Measurements from ENCODE around the gene TMEM131L.
"Not testable (repeated sequence)": the region's sequence is repeated elsewhere in the genome, so short reads cannot be mapped to it uniquely, and the experiment has no call there.

TMEM131L gene

DNA sequence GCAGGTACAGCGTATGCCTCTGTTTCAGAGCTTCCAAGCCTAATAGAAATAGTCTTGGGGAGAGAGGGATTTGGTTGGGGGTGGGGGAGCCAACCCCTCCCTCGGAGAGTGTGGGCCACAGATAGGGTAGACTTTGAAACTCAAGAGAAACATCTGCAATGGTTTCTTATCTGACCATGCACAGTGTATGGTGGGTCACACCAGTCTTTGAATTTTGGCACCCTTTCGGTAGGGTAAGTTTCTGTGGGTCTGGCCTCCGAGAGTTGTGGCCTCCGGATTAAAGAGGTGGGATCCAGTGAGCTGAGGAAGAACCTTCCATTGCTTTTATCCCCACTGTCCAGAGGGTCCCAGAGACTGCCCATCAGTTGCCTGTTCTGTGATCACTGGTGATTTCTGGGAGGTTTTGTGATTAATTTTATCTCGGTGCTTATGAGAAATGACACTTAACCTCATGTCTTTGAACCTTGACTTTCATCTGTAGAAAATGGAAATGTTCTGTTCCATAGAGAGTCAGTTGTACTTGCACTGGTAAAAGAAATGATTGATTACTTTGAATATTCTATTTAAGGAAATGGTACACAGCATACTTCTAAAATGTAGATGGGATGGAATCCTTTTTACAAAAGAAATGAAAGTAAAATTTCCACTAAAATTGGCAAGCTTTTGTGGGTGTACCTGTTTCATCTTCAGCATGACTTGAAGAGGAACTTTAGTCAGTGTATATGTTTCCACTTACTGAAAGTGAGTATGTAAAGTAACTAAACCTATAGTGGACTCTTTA lies 62.7 kb downstream of the TMEM131L start:
- no peak for DNase-seq

DNA sequence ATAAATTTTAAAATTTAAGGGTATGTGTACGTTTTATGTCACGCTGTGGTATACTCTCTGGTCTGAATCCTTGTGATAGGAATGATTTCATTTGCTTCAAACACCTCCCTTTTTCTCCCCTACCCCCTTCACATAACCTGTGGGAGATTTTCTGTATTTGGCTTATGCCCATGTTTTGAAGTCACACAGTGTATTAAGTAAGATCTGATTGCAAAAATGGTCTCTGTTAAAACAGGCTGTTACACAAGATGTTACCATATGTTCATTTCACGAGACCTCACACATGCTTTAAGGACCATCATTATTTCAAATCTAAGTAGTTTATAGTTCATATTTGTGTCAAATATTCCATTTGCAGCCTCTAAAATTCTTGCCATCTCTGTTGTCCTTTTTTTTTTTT lies 63.5 kb downstream of the TMEM131L start:
- peak; percentile 39 for DNase-seq

DNA sequence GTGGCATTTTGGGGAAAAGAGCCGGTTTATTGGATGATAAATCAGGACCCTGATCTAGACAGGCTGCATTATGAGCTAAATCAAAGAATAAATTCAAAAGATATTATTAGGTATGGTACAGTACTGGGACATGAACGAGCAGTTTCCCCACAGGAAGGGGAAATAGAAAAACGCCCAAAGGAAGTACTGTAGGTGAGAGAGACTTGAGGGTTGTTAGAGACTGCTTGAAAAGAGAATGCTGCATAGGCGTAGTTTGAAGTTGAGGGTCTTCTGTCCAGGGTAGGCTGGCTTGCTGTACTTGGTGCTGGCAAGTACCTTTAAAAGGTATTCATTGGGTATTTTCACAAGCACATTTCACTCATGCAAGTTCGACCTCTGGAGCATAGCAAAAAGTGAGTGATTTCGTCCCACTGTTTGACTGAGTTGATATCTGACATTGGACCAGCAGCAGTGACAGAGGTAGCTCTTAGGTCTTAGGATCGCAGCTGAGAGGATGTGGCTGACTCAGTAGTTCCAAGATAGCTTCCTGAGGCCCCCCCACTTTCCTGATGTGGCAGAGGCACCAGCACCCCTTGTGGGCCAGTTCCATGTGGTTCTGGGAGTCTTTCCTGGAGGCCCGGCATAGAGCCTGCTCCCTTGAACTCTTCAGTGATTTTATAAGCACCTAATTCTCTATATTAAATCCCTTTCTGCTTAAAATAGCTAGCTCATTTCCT lies 64.3 kb downstream of the TMEM131L start:
- DNase-seq: no peak

DNA sequence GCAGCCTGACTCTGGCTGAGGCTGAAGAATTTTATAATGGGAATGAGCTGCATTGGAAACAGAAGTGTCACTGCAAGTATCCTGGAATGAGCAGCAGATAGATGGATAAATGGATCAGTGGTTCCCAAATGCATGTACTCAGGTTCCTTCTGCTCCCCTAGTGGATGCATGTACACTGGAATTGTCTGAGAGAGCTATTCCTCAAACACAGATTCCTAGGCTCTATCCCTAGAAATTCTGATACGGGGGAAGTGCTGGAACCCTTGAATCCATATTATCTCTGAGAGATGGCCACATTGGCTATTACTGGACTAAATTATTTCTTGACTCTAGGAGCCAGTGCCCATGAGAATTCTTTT lies 64.8 kb downstream of the TMEM131L start:
- DNase-seq: no peak

DNA sequence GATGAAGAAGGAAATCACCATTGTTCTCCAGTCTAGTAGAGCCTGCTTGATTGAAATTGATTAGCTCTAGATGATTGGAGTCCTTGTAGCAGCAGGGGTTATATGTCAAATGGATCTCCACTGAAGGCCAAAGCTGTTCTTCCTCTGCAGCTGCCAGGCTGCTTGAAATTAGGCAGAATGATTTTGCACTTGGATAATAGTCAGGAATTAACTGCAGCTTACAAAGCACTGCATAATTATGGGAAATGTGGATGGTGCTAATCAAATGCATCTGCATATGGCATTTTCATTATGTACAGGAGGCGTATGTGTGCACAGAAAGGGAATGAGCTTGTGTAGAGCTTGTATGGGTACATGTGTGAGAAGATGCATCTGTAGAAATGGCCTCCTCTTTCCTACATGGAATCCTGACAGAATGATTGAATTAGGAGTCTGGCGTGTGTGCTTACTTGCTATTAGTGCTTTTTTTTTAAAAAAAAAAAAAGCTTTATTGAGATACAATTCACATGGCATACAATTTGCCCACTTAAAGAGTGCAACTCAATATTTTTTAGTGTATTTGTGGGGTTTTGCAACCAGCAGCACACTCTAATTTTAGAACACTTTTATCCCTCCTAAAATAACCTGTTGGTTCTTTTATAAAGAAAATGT lies 65.9 kb downstream of the TMEM131L start:
- DNase-seq: no peak

DNA sequence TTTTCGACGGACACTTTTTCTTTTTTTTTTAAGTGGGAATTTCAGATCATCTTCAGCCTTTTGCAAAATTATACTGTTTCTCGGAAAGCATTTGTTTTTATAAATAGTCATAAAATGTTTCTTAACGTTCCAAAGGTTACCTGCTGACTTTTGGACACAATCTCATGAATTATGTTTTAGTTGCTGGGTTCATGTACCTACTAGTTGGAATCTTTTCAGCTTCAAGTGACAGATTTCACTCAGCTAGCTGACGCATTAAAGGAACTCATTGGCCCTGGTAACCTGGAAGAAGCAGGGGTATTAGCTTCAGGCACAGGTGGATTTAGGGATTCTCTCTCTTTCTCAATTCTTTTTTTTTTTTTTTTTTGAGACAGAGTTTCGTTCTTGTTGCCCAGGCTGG lies 66.5 kb downstream of the TMEM131L start:
- DNase-seq: no peak

DNA sequence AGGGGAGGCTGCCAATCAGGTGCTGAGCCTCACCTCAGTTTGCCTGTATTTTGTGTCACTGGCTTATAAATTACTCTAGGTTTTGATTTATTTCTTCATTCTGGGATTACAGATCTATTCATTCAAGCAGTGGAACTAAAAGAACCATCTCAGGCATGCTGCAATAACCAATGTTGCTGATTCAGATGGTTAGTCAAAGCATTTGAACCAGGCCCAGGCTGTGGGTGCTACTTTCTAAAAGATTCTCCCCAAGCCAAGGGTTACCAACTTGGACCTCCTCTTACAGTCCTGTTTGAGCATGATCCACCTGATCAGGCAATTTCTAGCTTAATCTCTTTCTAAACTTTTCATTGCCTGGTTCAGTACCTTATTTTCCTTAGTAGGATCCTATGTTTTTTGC lies 67.2 kb downstream of the TMEM131L start:
- DNase-seq: no peak

DNA sequence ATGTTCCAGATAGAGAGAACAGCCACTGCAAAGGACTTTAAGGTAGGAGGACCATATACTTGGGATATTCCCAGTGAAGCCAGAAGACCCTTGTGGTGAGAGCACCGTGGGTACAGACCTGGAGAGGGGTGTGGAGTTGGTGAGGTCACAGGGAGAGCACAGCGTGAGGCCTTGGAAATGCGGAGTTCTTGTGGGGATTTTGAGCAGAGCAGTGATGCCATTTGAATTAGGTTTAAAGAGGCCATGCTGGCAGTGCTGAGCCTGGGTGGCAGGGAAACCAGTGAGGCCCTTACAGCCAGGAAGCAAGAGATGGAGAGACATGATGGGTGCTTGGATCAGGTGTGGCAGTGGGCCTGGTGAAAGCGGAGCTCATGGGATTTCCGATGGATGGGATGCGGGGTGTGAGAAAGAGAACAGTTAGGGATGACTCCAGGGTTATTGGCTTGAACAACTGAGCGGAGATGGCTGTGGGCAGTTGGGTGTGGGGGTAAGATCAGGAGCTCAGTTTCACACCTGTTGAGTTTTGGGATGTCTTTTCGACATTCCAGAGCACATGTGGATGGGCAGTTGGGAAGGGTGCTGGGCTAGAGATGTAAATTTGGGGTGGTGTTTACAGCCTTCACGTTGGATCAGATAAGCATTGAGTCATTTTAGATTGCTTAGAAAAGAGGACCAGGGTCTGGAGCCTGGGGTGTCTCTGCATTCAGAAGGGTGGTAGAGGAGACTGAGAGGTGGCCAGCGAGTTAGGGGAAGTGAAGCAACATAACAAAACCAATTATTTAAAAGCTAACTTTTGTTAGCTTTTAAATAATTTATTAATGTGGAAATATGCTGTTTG lies 68.9 kb downstream of the TMEM131L start:
- no peak for DNase-seq

DNA sequence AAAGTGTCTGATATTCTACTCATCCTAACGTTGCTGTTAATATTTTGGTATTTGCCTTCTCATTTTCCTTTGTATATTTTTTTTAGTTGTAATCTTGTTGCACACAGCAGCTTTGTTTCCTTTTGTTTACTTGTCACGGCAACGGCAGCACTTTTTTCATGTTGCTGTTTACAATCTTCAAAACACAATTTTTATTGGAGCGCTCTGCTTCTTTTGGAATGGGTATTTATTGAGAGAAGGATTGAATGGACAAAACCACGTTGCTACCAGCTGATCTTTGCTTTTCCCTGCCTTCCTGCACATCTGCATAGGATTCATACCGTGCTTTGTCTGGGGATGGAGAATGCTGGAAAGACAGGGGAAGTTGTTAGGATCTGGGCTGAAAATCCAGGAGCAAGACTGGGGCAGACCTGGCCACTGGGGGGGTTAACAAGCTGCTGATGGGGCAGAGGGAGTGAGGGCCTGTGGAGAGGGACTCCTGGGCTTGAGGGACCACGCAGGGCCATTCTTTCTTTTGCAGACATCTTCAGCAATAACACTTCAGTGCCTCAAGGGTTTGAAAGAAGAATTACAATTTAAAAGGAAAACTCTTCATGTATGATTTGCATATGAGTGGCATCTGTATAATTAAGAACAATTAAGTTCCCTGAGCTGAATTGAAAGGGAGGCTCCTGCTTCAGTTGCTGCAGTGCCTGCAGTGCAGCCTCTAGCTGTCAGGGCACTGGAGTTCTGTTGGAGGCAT lies 69.8 kb downstream of the TMEM131L start:
- no peak for DNase-seq

DNA sequence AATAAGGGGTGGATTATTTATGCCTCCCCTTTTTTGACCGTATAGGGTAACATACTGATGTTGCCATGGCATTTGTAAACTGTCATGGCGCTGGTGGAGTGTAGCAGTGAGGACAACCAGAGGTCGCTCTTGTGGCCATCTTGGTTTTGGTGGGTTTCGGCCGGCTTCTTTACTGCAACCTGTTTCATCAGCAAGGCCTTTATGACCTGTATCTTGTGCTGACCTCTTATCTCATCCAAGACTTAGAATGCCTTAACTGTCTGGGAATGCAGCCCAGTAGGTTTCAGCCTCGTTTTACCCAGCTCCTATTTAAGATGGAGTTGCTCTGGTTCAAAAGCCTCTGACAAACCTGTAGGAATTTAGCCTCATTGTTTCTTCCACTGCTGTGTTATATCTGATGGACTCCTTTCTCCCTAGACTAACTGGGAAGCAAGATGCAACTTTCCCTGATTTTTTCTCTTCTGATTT lies 71.4 kb downstream of the TMEM131L start:
- no peak for DNase-seq

DNA sequence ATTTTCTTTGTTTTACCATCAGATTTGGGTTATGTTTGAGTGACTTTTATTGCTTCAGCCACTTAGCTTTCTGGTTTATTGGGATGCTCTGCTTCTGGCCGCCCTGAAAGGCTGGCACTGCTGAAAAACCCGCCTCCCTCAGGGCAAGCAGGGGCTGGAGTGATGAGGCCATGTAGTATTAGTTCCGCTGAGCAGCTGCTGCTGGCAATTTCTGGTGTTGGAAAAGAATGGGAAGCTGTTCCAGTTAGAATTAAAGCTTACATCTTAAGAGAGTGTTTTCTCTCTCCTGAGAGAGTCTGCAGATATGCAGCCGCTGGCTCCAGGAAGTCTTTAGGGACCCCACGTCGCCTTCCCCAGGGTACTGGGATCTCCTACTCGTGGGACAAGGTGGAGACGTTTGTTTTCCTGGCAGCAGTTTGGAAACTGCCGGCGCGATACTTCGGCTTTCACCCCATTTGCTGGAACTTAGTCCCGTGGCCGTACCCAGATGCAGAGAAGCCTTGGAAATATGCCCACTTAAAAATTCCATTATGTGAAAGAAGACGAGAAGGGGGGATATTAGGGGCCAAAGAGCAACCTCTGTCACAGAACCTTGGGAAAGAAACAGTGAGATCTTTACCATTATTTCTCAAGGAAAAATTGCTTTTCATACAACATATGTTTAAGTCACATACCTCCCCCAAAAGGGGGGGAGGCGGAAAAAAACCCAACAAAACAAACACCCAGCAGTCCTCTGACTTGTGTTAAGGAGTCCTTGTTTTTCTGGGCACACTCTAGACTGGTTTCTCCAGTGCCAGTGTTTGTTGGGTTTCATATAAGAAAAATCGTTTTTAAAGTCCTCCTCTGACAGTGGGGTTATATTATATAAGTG lies 72.6 kb downstream of the TMEM131L start:
- DNase-seq: no peak

DNA sequence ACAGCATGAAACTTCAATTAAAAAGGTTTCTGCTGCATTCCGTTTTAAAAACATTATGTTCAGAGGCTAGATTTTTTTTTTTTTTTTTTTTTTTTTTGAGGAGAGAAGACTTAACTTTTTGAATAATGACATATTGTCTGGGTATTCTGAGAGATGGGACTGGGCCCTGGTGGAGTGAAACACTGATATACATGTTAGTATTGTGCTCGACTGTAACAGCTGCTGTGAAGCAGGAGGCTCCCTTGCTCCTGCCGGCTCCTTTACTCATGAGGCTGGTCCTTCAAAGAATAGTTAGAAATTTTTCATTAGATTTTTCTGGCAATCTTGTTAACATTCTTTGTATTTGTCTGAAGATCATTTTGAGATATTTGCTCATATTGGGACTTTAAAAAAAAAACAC lies 73.3 kb downstream of the TMEM131L start:
- DNase-seq: no peak

DNA sequence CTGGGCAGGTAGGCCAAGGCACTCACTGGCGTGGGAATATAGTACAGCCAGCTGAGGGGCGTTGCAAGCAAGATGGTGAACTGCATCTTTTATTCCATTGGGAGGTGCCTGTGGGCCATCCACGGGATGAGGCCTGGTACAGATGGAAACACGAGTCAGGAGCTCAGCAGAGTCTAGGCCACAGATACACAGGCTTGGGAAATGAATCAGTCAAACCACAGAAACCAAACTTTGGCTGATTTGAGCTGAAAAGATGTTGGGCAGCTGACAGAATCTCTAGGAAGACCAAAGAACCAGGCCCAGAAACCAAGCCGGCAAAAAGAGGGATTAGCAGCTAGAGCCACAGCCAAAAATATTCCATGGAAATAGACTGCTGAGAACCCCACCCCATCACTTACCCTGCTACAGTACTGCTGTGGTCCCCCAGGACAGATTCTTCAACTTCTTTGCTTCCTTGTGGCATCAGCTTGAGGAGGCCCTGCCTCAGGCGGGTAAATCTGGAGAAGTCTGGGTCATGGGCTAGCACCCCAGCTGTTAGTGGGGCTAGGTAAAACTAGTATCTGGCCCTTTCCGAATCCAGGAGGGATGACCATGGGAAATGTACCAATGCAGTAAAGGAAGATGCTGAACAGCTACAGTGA lies 75.4 kb downstream of the TMEM131L start:
- DNase-seq: peak; percentile 72

DNA sequence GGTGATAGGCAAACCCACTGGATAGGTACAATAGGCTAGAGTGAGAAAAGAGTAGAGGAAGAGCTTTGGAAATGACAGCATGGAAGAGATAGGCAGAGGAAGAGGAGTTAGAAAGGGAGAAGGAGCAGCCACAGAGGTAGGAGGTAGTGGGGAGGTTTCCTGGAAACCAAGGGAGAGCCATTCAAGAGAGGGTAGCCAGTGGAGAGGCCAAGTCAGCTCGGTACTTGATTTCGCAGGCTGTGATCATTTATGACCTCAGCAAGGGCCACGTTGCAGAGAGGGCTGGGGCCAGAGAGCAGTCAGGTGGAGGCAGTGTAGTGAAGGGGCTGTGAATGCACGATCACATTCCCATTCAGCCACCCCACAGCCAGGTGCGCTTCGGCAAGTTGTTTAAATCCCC lies 76.0 kb downstream of the TMEM131L start:
- no peak for DNase-seq

DNA sequence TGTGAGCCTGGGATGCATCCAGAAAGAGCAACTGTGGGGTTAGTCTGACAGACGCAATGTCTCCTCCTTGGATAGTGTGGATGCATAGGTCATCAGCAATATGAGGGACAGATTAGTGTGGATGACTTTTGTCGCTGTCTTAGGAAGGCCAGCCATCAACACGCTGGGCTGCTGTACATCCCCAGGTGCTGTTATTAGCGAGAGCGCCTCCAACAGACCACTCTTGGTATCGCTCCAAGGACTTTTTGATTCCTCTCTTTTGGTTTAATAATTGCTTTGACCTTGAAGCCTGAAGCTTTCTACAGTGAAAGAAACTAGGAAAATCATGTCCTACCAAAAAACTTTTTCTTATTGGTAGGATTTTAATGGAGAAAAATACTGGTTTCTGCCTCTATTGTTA lies 76.7 kb downstream of the TMEM131L start:
- DNase-seq: no peak

DNA sequence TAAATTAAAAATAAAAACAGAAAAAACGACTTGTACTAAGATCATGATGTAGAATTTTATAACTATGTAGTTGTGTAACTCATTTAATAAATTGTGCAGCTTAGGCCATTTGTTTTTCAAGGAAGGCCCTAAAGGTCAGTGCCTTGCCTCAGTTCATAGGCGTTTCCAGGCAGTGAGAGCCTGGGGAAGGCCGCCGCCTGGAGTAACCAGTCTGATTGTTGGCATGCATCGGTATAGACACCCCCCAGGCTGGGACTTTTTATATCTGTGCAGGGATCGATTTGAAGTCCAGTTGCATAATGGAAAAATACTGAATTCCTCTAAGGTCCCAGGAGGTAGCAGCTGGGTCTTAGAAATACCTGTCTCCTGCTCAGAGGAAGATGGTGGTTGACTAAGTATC lies 77.2 kb downstream of the TMEM131L start:
- DNase-seq: no peak

DNA sequence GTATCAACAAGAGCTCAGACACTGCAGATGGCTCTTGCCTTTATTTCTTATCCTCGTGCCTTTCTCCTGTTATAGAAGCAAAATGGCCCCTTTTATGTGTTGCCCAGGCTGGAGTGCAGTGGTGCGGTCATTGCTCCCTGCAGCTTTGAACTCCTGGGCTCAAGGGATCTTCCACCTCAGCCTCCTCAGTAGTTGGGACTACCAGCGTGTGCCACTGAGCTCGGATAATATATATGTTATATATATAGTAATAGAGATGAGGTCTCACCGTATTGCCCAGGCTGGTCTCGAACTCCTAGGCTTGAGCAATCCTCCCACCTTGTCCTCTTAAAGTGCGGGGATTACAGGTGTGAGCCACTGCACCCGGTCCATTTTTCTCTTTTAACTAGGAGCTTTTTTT lies 79.7 kb downstream of the TMEM131L start:
- DNase-seq: no peak

DNA sequence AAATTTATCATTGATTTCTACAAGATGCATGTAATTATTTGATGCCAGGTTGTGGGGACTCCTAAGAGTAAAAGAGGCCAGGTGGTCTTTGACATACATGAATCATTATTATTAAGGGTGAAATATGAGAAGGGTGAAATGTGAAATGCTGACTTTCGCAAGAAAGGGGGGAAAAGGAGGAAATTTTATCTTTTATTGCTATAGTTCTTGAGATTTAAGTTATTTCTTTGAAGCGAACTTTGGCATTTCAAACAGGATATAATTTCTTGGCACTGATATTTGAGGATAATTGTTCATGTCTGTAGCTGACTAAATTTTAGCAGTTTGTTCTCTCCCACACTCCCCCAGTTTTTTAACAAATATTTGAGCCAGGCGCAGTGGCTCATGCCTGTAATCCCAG lies 80.1 kb downstream of the TMEM131L start:
- no peak for DNase-seq

DNA sequence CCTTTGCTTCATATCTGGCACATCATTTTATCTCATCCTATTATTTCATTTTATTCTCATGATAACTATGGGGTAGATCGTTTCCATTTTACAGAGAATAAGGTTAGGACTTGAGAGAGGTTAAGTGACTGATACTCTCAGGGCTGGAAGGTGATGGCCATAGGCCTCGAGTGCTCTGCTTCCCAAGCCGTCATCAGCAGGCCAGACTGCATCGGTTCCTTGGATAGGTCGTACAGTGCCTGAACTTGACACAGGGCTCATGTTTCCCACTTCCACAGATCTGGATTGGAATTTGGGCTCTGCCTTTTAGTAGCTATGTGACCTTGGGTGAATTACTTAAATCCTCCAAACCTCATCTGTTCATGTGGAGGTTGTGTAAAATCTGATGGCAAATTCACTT lies 81.4 kb downstream of the TMEM131L start:
- DNase-seq: no peak

DNA sequence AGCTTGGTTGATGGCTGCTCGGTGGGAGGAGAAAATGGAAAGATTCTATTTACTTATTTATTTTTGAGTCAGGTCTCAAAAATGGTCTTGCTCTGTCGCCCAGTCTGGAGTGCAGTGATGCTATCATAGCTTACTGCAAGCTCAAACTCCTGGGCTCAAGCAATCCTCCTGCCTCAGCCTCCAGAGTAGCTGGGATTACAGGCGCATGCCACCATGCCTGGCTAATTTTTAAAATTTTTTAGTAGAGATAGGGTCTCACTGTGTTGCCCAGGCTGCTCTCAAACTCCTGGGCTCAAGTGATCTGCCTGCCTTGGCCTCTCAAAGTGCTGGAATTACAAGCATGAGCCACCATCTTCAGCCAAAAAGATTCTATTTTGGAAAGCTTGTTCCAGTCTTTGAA lies 82.7 kb downstream of the TMEM131L start:
- DNase-seq: not testable (repeated sequence)

DNA sequence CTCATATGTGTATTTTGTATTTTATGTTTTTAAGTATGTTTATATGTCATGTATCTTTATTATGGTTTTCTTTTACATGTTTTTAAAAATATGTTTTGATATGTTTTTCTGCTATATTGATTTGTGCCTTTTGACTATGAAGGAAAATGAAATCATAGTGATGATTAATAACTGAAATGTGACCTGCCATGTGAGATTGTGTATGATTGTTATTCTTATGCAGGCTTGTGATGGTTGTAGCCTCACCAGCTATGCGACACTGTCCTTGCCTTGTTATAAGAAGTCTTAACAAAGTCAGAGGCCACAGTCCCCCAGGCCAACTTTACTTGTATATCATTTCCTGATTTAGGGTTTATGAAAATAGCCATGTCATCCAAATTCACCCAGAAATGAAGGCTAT lies 83.2 kb downstream of the TMEM131L start:
- no peak for DNase-seq

Data from MV-4-11 (cell line).